ENCODE measurements around the gene BHLHA9. TPM values are rescaled to one million over a fixed set of nuclear protein-coding genes. Genes with fewer than 3 reads are reported as not detected.

BHLHA9 gene
- total RNA-seq, 1 experiment from 2014 or later, result 0.21 TPM

DNA sequence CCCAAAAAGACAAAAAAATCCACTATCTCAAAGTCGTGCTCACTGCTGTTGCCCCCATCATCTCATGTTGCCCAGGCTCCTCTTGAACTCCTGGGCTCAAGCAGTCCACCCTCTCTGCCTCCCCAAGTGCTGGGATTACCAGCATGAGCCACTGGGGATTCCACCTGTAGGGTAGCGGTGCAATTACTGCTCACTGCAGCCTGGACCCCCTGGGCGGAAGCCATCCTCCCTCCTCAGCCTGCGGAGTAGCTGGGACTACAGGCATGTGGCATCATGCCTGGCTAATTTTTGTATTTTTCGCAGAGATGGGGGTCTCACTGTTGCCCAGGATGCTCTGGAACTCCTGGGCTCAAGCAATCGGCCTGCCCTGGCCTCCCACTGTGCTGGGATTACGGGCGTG lies 37.9 kb upstream of the BHLHA9 start:
- in situ Hi-C loops (cut with HindIII; ENCODE audit: low pct_unique_long_range_greater_than_20kb, low sequenced_read_pairs), result no loop called here
- ChIA-PET POLR2A (no interaction called here), CTCF (no interaction called here)
- peaks cover 3% of the 10 kb centered on the region; the same call in 1 of the 2 replicates for H3K4me1 ChIP-seq (ENCODE audit: control insufficient read depth, insufficient read depth, low read length)
- intact Hi-C loops (cut with micrococcal nuclease; ENCODE audit: unreplicated experiment), result no loop called here
- no peak overlapping the region for H3K27ac ChIP-seq (ENCODE audit: low read length)
- no peak for ATAC-seq
- BruUV-seq (replicated peaks), result no TSS peak
- H3K36me3 ChIP-seq (ENCODE audit: control insufficient read depth, insufficient read depth, low read length), result no peaks in the 10 kb centered on the region
- no peak for DNase-seq (ENCODE audit: low read depth, low spot score)
- TF ChIP-seq TCF7L2 (IDR thresholded peaks at IDR 0.05; ENCODE audit: low read depth, low read length) (no peak), CTCF (IDR thresholded peaks at IDR 0.05) (no peak), POLR2AphosphoS5 (IDR thresholded peaks at IDR 0.05; ENCODE audit: low read depth, low read length) (no peak), REST (IDR thresholded peaks at IDR 0.05; ENCODE audit: insufficient read depth in 1 of 2, low read depth in 2 of 2, low read length in 1 of 2) (no peak), SIN3A (IDR thresholded peaks at IDR 0.05; ENCODE audit: borderline replicate concordance, insufficient read depth, low read depth, low read length) (no peak)
- H3K4me3 ChIP-seq (ENCODE audit: low read depth in 2 of 2, low read length in 2 of 2), result no peak overlapping the region
- no peaks in the 10 kb centered on the region for H3K9me3 ChIP-seq (ENCODE audit: control insufficient read depth, insufficient read depth, low read depth, low read length)
- H3K27me3 ChIP-seq (ENCODE audit: control insufficient read depth, insufficient read depth, low read length), result no peaks in the 10 kb centered on the region

DNA sequence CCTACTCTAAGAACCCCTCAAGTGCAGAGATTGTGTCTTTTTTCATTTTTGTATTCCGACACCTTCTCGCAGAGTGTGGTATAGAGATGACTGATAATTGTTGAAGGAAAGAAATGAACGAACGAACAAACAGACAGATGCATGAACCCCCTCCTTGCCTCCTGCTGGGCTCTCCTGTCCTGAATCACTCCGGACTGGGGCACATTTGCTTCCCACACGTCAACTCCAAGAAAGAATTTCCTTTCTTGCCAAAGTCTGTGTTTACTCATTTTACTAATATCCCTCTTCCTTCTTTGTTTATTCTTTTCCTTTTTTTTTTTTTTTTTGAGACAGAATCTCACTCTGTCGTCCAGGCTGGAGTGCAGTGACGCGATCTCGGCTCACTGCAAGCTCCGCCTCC lies 37.5 kb upstream of the BHLHA9 start:
- Histone ChIP-seq H3K4me1 (ENCODE audit: control insufficient read depth, insufficient read depth, low read length) (no peaks in the 10 kb centered on the region; the same call in 1 of the 2 replicates), H3K27me3 (ENCODE audit: control insufficient read depth, insufficient read depth, low read length) (no peaks in the 10 kb centered on the region), H3K27ac (ENCODE audit: low read length) (no peak overlapping the region), H3K4me3 (ENCODE audit: low read depth in 2 of 2, low read length in 2 of 2) (no peak overlapping the region), H3K36me3 (ENCODE audit: control insufficient read depth, insufficient read depth, low read length) (no peaks in the 10 kb centered on the region), H3K9me3 (ENCODE audit: control insufficient read depth, insufficient read depth, low read depth, low read length) (no peaks in the 10 kb centered on the region)
- no TSS peak for BruUV-seq (replicated peaks)
- ChIA-PET CTCF (no interaction called here), POLR2A (no interaction called here)
- DNase-seq (ENCODE audit: low read depth, low spot score) (no peak), ATAC-seq (no peak)
- in situ Hi-C loops (cut with HindIII; ENCODE audit: low pct_unique_long_range_greater_than_20kb, low sequenced_read_pairs), result no loop called here
- intact Hi-C loops (cut with micrococcal nuclease; ENCODE audit: unreplicated experiment), result no loop called here
- TF ChIP-seq CTCF (IDR thresholded peaks at IDR 0.05), result no peak
- no peak for TF ChIP-seq TCF7L2 (IDR thresholded peaks at IDR 0.05; ENCODE audit: low read depth, low read length)

- Histone ChIP-seq H3K9me3 (ENCODE audit: control insufficient read depth, insufficient read depth, low read depth, low read length) (no peaks in the 10 kb centered on the region), H3K4me3 (ENCODE audit: low read depth in 2 of 2, low read length in 2 of 2) (no peak overlapping the region), H3K36me3 (ENCODE audit: control insufficient read depth, insufficient read depth, low read length) (no peaks in the 10 kb centered on the region), H3K27me3 (ENCODE audit: control insufficient read depth, insufficient read depth, low read length) (no peaks in the 10 kb centered on the region), H3K27ac (ENCODE audit: low read length) (no peak overlapping the region), H3K4me1 (ENCODE audit: control insufficient read depth, insufficient read depth, low read length) (no peaks in the 10 kb centered on the region)
- ChIA-PET POLR2A (no interaction called here), CTCF (no interaction called here)
- intact Hi-C loops (cut with micrococcal nuclease; ENCODE audit: unreplicated experiment), result no loop called here
- TF ChIP-seq CTCF (IDR thresholded peaks at IDR 0.05) (no peak), POLR2AphosphoS5 (IDR thresholded peaks at IDR 0.05; ENCODE audit: low read depth, low read length) (no peak), REST (IDR thresholded peaks at IDR 0.05; ENCODE audit: insufficient read depth in 1 of 2, low read depth in 2 of 2, low read length in 1 of 2) (no peak), TCF7L2 (IDR thresholded peaks at IDR 0.05; ENCODE audit: low read depth, low read length) (no peak), SIN3A (IDR thresholded peaks at IDR 0.05; ENCODE audit: borderline replicate concordance, insufficient read depth, low read depth, low read length) (no peak)
- in situ Hi-C loops (cut with HindIII; ENCODE audit: low pct_unique_long_range_greater_than_20kb, low sequenced_read_pairs), result no loop called here
- DNase-seq (ENCODE audit: low read depth, low spot score) (no peak), ATAC-seq (no peak)
- BruUV-seq (replicated peaks), result no TSS peak
These were observed 35.8 kb upstream of the BHLHA9 start for GRCh38 chr17:1234455-1234854.

All from Panc1 (cell line).